Uterus (tissue), 2 donors: ENCODE results near the gene PHLDB3.

Experiments
- POLR2A ChIP-seq, 2 donors: fragments of 450-650 bp; IDR thresholded peaks; one replicate each; pipeline ENCODE4 v1.6.1; 2016; ENCODE audit warnings: antibody characterized with exemption in 2 of 2, mild to moderate bottlenecking in 1 of 2, moderate library complexity in 1 of 2
- TF ChIP-seq, protein P1 (sequence below), 4 experiments: fragments of 200-600 bp in 2 of 4; fragments of 450-650 bp in 2 of 4; sonication (generic) in 2 of 4; IDR thresholded peaks; one replicate each; pipeline ENCODE4 v1.5.1; 2016 to 2019; ENCODE audit warnings: antibody characterized with exemption in 4 of 4, mild to moderate bottlenecking in 2 of 4, moderate library complexity in 1 of 4

DNA sequence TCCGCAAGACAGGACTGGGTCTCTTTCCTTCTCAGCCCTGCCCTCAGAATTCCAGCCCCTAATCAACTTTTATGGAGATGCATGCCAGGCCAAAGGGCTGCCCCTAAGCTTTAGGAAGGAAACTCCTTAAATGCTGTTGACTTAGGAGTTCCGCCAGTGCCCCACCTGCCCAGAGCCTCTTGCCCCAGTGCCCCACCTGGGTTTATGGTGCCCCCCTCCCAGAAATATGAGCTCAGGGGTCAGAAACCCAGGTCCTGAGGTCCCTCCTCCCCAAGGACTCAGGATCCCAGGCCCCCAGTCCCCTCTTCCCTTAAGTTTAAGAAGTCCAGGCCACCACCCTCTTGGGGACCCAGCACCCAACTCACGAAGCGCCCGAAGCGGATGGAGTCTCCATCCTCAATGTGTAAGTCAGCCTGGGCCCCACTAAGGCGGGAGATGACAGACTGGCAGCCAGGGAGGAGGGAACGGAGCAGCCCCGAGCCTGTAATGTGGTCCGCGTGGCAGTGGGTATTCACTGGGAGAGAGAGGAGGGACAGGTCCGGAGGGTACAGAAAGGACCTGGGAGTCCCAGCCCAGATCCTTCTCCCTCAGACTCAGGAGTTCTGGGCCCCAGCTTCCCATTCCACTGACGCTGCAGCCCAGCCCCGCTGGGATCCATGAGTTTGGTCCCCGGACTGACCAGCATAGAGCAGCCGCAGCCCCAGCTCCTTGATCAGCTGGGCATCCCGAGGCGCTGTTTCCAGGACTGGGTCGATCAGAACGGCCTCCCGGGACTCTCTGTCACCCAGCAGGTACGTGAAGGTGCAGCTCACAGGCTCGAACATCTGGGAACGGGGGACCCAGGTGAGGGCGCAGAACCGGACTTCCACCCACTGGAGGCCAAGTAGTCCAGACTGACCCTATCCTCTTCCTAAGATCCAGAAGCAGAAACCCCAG is 21.6 kb upstream of the PHLDB3 start:
- TF ChIP-seq, protein P1, sequence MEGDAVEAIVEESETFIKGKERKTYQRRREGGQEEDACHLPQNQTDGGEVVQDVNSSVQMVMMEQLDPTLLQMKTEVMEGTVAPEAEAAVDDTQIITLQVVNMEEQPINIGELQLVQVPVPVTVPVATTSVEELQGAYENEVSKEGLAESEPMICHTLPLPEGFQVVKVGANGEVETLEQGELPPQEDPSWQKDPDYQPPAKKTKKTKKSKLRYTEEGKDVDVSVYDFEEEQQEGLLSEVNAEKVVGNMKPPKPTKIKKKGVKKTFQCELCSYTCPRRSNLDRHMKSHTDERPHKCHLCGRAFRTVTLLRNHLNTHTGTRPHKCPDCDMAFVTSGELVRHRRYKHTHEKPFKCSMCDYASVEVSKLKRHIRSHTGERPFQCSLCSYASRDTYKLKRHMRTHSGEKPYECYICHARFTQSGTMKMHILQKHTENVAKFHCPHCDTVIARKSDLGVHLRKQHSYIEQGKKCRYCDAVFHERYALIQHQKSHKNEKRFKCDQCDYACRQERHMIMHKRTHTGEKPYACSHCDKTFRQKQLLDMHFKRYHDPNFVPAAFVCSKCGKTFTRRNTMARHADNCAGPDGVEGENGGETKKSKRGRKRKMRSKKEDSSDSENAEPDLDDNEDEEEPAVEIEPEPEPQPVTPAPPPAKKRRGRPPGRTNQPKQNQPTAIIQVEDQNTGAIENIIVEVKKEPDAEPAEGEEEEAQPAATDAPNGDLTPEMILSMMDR (IDR thresholded peaks at IDR 0.05): no peak
- TF ChIP-seq POLR2A (IDR thresholded peaks at IDR 0.05): no peak
